Vagina (tissue), 2 donors: ENCODE results near the gene TARDBP. TPM values are rescaled to one million over a fixed set of nuclear protein-coding genes. Genes with fewer than 3 reads are reported as not detected.
A peak's percentile ranks its signal among the peaks of the same experiment; 100 is the strongest.

ENCODE experiments used
- DNase-seq, 2 donors: peaks; one replicate each; pipeline ENCODE4 v3.0.0-alpha.2; 2017; ENCODE audit errors: extremely low spot score in 2 of 2
- H3K27ac ChIP-seq: fragments of 200-600 bp; sonication (generic); one replicate; pipeline ENCODE4 v1.5.1; 2019
- H3K27me3 ChIP-seq: fragments of 200-600 bp; sonication (generic); one replicate; pipeline ENCODE4 v1.5.1; 2019
- H3K36me3 ChIP-seq, 2 donors: fragments of 200-600 bp; sonication (generic); one replicate each; pipeline ENCODE4 v1.5.1; 2017 to 2019
- H3K4me1 ChIP-seq: fragments of 200-600 bp; sonication (generic); one replicate; pipeline ENCODE4 v1.5.1; 2019
- H3K4me3 ChIP-seq, 2 donors: fragments of 200-600 bp; sonication (generic); 1 replicate in 1 of 2; 2 replicates in 1 of 2; pipeline ENCODE4 v1.5.1; 2016 to 2019
- H3K9me3 ChIP-seq: fragments of 200-600 bp; sonication (generic); one replicate; pipeline ENCODE4 v1.5.1; 2019
- CTCF ChIP-seq, 3 experiments: fragments of 450-650 bp in 2 of 3; fragments of 200-600 bp in 1 of 3; sonication (generic) in 1 of 3; IDR thresholded peaks; one replicate each; pipeline ENCODE4 v1.5.1; 2017 to 2019; ENCODE audit warnings: antibody characterized with exemption in 3 of 3, mild to moderate bottlenecking in 2 of 3, moderate library complexity in 2 of 3
- POLR2A ChIP-seq, 2 donors: fragments of 450-650 bp; IDR thresholded peaks; one replicate each; pipeline ENCODE4 v1.6.1; 2017; ENCODE audit warnings: antibody characterized with exemption in 2 of 2, mild to moderate bottlenecking in 2 of 2, moderate library complexity in 2 of 2
- POLR2AphosphoS5 ChIP-seq, 2 donors: sonication (generic); formaldehyde crosslinking; IDR thresholded peaks; one replicate each; pipeline ENCODE4 v1.9.0; 2017; ENCODE audit warnings: antibody characterized with exemption in 2 of 2, mild to moderate bottlenecking in 2 of 2, low read depth in 1 of 2; ENCODE audit not compliant: insufficient read depth in 1 of 2
- intact Hi-C: fragments of 100-400 bp; cut with DNase I; formaldehyde crosslinking; loops from one replicate; pipeline ENCODE4 v1.15.1; 2023
- total RNA-seq: library from RNA; depleted of rRNA; stranded (reverse); fragments of >200 nt; gene quantifications from one replicate; pipeline ENCODE4 v1.2.3, GENCODE V29; 2016

Gene TARDBP
- total RNA-seq, 1 donor from 2014 or later = 213 TPM

- peaks cover 26% of the 10 kb centered on the region for H3K4me1 ChIP-seq
- TF ChIP-seq POLR2A (IDR thresholded peaks at IDR 0.05) (no peak), CTCF (IDR thresholded peaks at IDR 0.05) (no peak), POLR2AphosphoS5 (IDR thresholded peaks at IDR 0.05; ENCODE audit: insufficient read depth in 1 of 2, low read depth in 1 of 2) (no peak)
These were observed 45.6 kb downstream of the TARDBP start for GRCh38 chr1:11058026-11058425.

GRCh38 chr1:11058595-11059154 is 46.2 kb downstream of the TARDBP start:
- Histone ChIP-seq H3K27me3 (no peaks in the 10 kb centered on the region), H3K36me3 (peaks cover 0 to 21% of the 10 kb centered on the region in 2 donors), H3K9me3 (no peaks in the 10 kb centered on the region), H3K27ac (peak overlapping the region; percentile 58), H3K4me1 (peaks cover 26% of the 10 kb centered on the region), H3K4me3 (peak overlapping the region; percentile 90 to 95)
- no peak for DNase-seq
- intact Hi-C loops = no loop called here
- TF ChIP-seq POLR2A (IDR thresholded peaks at IDR 0.05) (no peak), POLR2AphosphoS5 (IDR thresholded peaks at IDR 0.05; ENCODE audit: insufficient read depth in 1 of 2, low read depth in 1 of 2) (no peak), CTCF (IDR thresholded peaks at IDR 0.05) (no peak)

More at GRCh38 chr1:11058026-11058425, 45.6 kb downstream of the TARDBP start:
- Histone ChIP-seq H3K4me3 (no peak overlapping the region), H3K9me3 (no peaks in the 10 kb centered on the region), H3K27me3 (no peaks in the 10 kb centered on the region), H3K27ac (no peak overlapping the region), H3K36me3 (peaks cover 0 to 21% of the 10 kb centered on the region in 2 donors)
- intact Hi-C loops = no loop called here
- DNase-seq = no peak

DNA sequence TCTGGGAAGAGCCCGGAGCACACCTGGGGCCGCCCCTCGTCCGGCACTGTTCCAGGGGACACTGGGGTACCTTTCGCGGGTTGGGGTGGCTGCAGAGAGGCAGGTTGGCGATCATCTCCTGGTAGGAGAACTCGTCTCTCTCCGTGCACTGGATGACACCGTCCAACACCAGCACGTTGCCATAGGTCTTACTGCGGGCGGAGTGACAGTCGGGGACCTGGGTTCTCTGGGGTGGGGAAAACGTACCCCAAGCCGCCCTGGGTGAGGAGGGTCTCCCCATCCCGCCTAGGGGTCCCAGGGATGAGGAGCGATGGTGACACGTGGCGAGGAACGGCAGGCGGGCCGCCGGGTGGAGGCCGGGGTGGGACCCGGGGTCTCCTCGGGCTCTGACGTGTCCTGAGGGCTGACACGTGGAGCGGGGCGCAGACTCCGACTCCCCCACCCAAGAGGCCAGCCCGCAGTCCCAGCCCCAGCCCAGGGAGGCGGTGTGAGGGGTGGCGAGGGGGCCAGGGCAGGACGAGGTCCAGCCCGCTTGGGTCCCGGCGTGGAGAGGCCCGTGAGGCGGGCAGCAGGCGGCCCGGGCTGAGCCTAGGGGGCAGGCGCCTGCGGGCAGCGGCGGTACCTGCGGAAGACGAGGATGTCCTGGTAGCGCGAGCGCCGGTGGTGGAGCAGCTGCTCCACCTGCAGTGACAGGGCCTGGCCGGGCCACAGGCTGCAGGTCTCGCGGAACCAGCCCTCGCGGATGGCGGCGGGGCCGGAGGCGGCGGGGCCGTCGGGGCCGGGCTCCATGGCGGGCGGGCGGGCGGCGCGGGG is 46.9 kb downstream of the TARDBP start:
- no peak for DNase-seq
- Histone ChIP-seq H3K4me1 (peaks cover 26% of the 10 kb centered on the region), H3K27me3 (no peaks in the 10 kb centered on the region), H3K4me3 (peak overlapping the region; percentile 90 to 95), H3K36me3 (peaks cover 0 to 18% of the 10 kb centered on the region in 2 donors), H3K9me3 (no peaks in the 10 kb centered on the region), H3K27ac (peak overlapping the region; percentile 58)
- no peak for TF ChIP-seq POLR2A (IDR thresholded peaks at IDR 0.05)
- no peak for TF ChIP-seq POLR2AphosphoS5 (IDR thresholded peaks at IDR 0.05; ENCODE audit: insufficient read depth in 1 of 2, low read depth in 1 of 2)
- no peak for TF ChIP-seq CTCF (IDR thresholded peaks at IDR 0.05)
- intact Hi-C loops = no loop called here

- TF ChIP-seq POLR2AphosphoS5 (IDR thresholded peaks at IDR 0.05; ENCODE audit: insufficient read depth in 1 of 2, low read depth in 1 of 2) (peak in 1 of 2 donors; percentile 25), CTCF (IDR thresholded peaks at IDR 0.05) (peak in 1 of 3 experiments; percentile 21), POLR2A (IDR thresholded peaks at IDR 0.05) (peak in 1 of 2 donors; percentile 32)
- intact Hi-C loops = no loop called here
- Histone ChIP-seq H3K4me1 (peaks cover 26% of the 10 kb centered on the region), H3K27me3 (no peaks in the 10 kb centered on the region), H3K27ac (peak within 1 kb of the TSS; percentile 63), H3K9me3 (no peaks in the 10 kb centered on the region), H3K36me3 (peaks cover 0 to 20% of the 10 kb centered on the region in 2 donors), H3K4me3 (peak within 1 kb of the TSS; percentile 90 to 95)
- no peak for DNase-seq
These were observed 47.7 kb downstream of the TARDBP start, which contains the start of gene SRM for GRCh38 chr1:11059968-11060830. Gene SRM (minus strand): TSS chr1:11060018. CDS start chr1:11059943, 75 bp downstream.
